ENCODE data around the gene MPV17L2.
"Not testable (repeated sequence)": the region's sequence is repeated elsewhere in the genome, so short reads cannot be mapped to it uniquely, and the experiment has no call there.

Gene MPV17L2

DNA sequence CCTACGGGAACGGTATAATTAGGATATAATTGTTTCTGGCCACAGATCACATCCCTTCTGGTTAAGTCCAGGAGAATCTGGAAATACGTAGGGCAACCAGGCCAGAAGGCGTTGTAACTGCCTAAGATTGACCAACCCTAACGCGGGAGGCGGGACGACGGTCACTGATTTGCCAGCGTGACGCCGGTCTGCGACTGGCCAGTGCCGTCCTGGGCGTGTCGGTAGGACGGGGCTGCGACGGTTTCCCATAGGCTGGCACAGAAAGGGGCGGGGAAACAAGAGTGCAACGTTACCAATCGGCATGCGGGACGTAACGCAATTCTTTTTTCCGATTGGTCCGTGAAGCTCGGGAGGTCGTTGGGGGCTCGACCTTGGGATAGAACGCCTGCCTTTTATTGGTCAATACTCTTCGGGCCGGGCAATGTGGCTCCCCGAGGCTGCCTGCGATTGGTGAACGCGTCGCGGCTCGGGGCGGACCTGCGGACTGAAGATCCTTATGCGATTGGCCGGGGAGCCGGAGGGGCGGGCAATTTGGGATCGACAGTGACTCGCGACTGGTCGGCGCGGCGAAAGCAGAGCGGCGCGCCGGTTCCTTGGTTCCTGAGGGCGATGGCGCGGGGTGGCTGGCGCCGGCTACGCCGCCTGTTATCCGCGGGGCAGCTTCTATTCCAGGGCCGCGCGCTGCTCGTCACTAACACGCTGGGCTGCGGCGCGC lies at the start of gene MPV17L2:
Gene MPV17L2 (plus strand): TSS at position 546 of the 715 bp plus-strand sequence. CDS start 64 bp downstream, at position 610.
- peak; percentile 100 for DNase-seq (ENCODE audit: low spot score)

DNA sequence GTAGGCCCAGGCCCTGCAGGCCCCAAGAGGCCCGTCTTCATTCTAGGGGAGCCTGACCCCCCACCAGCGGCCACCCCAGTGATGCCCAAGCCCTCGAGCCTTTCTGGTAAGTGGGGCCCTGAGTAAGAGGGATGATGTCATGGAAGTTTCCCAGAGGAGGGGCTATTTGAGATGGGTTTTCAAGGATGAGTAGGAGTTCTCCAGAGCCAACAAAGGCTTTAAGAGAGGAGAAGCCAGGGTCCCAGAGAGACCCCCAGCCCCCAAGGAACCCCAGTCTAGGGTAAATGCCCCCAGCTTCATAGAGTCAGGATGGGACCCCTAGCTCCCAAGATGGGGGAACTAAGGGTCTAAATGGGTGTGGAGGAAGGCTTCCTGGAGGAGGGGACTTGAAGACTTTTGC lies 49.1 kb upstream of the MPV17L2 start:
- DNase-seq (ENCODE audit: low spot score), result no peak

GRCh38 chr19:18144361-18144760 lies 48.7 kb upstream of the MPV17L2 start:
- no peak for DNase-seq (ENCODE audit: low spot score)

DNA sequence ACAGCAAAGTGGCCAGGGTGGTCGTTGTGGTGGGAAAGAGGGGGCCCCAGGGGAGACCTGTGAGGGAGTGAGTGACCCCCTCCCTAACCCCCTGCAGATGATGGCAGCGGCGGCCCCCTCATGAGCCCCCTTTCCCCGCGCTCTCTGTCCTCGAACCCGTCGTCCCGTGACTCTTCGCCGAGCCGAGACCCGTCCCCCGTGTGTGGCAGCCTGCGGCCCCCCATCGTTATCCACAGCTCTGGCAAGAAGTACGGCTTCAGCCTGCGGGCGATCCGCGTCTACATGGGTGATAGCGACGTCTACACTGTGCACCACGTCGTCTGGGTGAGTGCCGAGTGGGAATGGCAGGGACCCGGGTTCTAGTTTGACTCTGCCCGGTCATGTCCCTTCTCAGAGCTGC lies 48.1 kb upstream of the MPV17L2 start:
- no peak for DNase-seq (ENCODE audit: low spot score)

GRCh38 chr19:18145391-18145999 lies 47.5 kb upstream of the MPV17L2 start:
- no peak for DNase-seq (ENCODE audit: low spot score)

DNA sequence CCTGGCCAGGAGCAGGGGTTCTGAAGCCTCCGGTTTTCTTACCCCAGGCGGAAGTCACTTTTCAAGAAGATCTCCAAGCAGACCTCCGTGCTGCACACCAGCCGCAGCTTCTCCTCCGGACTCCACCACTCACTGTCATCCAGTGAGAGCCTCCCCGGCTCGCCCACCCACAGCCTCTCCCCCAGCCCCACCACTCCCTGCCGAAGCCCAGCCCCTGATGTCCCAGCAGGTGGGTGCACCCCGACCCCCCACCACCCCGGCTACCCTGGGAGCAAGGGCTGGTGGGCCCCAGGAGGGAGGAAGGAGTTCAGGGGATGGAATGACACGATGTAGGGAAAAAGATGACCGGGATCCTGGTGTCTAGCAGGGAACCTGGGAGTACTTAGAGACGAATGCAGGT lies 45.6 kb upstream of the MPV17L2 start:
- no peak for DNase-seq (ENCODE audit: low spot score)

DNA sequence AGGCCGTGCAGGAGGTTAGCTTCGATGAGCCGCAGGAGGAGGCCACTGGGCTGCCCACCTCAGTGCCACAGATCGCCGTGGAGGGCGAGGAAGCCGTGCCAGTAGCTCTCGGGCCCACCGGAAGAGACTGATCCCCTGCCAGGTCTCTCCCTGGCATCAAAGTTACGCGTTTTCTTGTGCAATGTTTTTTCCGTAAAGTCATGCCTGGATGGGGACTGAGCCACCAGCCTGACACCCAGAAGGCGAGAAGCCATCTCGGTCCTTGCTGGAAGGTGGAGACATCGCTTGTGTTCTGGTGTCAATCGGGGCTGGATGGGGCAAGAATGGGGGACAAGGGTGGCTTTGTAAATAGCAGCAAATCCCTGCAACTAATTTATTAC lies 43.4 kb upstream of the MPV17L2 start:
- DNase-seq (ENCODE audit: low spot score), result no peak

GRCh38 chr19:18150776-18151624 lies 42.0 kb upstream of the MPV17L2 start:
- DNase-seq (ENCODE audit: low spot score), result no peak

DNA sequence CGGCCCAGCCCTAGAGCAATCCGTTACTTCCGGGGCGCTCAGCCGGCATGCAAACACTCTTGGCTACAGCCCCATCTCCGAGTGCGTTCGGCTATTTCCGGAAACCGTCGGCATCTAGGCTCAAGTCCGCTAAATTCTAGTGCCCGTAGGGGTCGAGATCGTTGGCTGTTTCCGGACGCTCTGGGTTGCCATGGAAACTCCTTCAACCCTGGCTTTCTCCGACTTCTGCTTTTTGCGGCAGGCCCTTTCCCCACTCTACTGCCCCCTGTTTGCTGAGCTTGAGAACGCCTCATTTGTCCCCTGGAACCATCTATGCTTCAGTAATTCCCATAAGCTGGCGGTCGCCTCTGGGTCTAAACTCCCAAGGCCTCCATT lies 40.6 kb upstream of the MPV17L2 start:
- peak; percentile 96 for DNase-seq (ENCODE audit: low spot score)

GRCh38 chr19:18152817-18153555 lies 40.0 kb upstream of the MPV17L2 start, which contains the start of gene PIK3R2:
Gene PIK3R2, plus strand, starts transcription at chr19:18153163. Its CDS starts 2,717 bp downstream, at chr19:18155880.
- DNase-seq (ENCODE audit: low spot score), result peak; percentile 98

DNA sequence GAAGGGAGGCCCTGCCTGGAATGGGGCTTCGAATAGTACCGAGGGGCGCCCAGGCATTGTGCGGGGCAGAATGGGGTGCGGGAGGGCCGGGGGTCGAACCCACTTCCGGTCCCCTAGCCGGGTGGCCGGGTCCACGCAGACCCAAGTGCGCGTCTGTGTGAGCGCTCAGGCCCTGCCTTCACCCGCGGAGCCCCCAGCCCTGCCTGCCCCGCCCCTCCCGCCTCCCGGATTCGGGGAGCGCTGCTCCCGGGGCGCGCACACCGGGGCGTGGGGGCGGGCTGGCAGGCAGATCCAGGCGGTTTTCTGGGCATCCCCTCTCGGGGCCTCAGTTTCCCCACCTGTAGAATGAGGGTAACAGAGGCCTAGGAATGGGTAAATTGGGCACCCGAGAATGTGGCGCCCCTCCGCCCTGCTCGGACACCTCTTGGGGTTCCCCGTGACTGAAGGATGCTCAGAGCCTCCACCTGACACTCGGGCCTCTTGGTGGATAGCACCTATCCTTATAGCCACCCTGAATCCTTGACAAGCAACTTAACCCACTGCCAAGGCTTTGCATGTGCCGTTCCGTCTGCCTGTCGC lies 39.4 kb upstream of the MPV17L2 start:
- DNase-seq (ENCODE audit: low spot score), result no peak

DNA sequence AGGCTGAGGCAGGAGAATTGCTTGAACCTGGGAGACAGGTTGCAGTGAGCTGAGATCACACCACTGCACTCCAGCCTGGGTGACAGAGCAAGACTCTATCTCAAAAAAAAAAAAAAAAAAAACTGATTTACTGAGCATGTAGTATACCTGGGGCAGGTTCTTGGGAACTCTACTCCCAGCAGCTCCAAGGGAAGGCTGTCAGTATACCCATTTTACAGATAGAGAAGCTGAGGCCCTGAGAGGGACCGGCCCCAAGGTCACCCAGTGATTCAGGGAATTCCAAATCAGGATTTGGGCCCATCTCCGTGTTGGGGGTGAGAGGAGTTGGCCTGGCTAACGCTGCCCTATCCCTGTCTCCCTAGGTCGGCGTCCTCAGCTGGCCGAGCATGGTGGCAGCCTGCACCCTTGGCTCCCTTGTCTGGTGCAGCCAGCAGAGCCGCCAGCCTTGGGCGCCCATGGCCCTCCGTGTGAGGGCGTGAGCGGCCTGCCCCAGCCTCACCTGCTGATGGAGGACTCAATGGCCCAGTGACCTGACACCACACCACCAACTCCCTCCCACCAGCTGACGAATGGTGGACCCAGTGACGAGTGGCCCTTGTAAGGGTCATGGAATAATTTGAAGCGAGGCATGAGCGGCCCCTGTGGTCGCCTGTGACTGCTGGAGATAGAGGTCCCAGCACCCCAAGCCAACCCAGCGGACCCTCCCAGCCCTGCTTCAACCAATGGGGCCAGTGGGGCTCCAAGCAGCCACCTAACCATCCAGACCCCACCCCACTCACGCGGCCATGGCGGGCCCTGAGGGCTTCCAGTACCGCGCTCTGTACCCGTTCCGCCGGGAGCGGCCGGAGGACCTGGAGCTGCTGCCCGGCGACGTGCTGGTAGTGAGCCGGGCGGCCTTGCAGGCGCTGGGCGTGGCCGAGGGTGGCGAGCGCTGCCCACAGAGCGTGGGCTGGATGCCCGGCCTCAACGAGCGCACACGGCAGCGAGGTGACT lies 37.6 kb upstream of the MPV17L2 start:
- DNase-seq (ENCODE audit: low spot score), result no peak

- DNase-seq (ENCODE audit: low spot score), result no peak
Observed at GRCh38 chr19:18156268-18156667, 36.8 kb upstream of the MPV17L2 start.

GRCh38 chr19:18156841-18157464 lies 36.1 kb upstream of the MPV17L2 start:
- peak; percentile 85 for DNase-seq (ENCODE audit: low spot score)

- peak; percentile 90 for DNase-seq (ENCODE audit: low spot score)
Observed at GRCh38 chr19:18157465-18158063, 35.5 kb upstream of the MPV17L2 start.

DNA sequence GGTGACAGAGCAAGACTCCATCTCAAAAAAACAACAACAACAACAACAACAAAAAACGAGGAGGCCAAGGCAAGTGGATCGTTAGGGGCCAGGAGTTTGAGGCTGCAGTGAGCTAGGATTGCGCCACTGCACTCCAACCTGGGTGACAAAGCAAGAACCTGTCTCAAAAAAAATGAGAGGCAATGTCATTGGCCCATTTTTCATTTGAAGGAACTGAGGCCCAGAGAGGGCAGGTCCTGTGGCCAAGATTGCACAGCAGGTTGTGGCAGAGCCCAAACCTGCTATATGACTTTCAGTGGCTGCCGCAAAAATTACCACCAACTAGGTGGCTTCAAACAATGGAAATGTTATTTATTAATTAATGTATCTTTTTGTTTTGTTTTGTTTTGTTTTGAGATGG lies 34.6 kb upstream of the MPV17L2 start:
- DNase-seq (ENCODE audit: low spot score), result no peak

GRCh38 chr19:18159059-18159616 lies 33.9 kb upstream of the MPV17L2 start:
- DNase-seq (ENCODE audit: low spot score), result not testable (repeated sequence)

DNA sequence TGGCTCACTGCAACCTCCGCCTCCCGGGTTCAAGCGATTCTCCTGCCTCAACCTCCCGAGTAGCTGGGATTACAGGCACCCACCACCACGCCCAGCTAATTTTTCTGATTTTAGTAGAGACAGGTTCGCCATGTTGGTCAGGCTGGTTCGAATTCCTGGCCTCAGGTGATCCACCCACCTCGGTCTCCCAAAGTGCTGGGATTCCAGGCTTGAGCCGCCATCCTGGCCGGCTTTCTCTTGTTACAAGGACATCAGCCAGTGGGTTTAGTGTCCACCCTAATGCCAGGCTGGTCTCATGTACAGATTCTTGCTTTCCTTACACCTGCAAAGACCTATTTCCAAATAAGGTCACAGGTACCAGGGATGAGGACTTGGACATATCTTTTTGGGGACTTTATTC lies 33.2 kb upstream of the MPV17L2 start:
- no peak for DNase-seq (ENCODE audit: low spot score)

GRCh38 chr19:18160493-18160970 lies 32.5 kb upstream of the MPV17L2 start:
- DNase-seq (ENCODE audit: low spot score), result no peak
